Measurements from ENCODE around the gene EEF2K.
"Not testable (repeated sequence)": the region's sequence is repeated elsewhere in the genome, so short reads cannot be mapped to it uniquely, and the experiment has no call there.

The EEF2K gene

GRCh38 chr16:22213236-22213635 is 7.2 kb downstream of the EEF2K start:
- no peak overlapping the region for H3K27ac Mint-ChIP-seq
- peaks cover 4% of the 10 kb centered on the region for H3K4me1 Mint-ChIP-seq
- peaks cover 60% of the 10 kb centered on the region for H3K36me3 Mint-ChIP-seq (ENCODE audit: low read depth)
- DNase-seq, result no peak
- TF ChIP-seq CTCF (IDR thresholded peaks at IDR 0.05), result no peak
- no peak overlapping the region for H3K4me3 Mint-ChIP-seq
- peaks cover 5% of the 10 kb centered on the region for H3K27me3 Mint-ChIP-seq (ENCODE audit: low read depth, poor library complexity)
- H3K9me3 Mint-ChIP-seq, result peaks cover 19% of the 10 kb centered on the region

GRCh38 chr16:22213801-22214200 is 7.7 kb downstream of the EEF2K start:
- H3K9me3 Mint-ChIP-seq, result peaks cover 19% of the 10 kb centered on the region
- no peak for DNase-seq
- peak overlapping the region; percentile 33 for H3K27ac Mint-ChIP-seq
- H3K4me1 Mint-ChIP-seq, result peaks cover 4% of the 10 kb centered on the region
- peaks cover 60% of the 10 kb centered on the region for H3K36me3 Mint-ChIP-seq (ENCODE audit: low read depth)
- H3K27me3 Mint-ChIP-seq (ENCODE audit: low read depth, poor library complexity), result peaks cover 5% of the 10 kb centered on the region
- no peak overlapping the region for H3K4me3 Mint-ChIP-seq
- no peak for TF ChIP-seq CTCF (IDR thresholded peaks at IDR 0.05)

GRCh38 chr16:22214402-22214801 is 8.3 kb downstream of the EEF2K start:
- DNase-seq, result no peak
- Mint-ChIP-seq H3K36me3 (ENCODE audit: low read depth) (peaks cover 60% of the 10 kb centered on the region), H3K4me1 (peaks cover 4% of the 10 kb centered on the region), H3K9me3 (peaks cover 19% of the 10 kb centered on the region), H3K27me3 (ENCODE audit: low read depth, poor library complexity) (peaks cover 5% of the 10 kb centered on the region), H3K4me3 (no peak overlapping the region), H3K27ac (no peak overlapping the region)
- TF ChIP-seq CTCF (IDR thresholded peaks at IDR 0.05), result no peak

- H3K27me3 Mint-ChIP-seq (ENCODE audit: low read depth, poor library complexity), result peaks cover 5% of the 10 kb centered on the region
- peaks cover 19% of the 10 kb centered on the region for H3K9me3 Mint-ChIP-seq
- no peak for TF ChIP-seq CTCF (IDR thresholded peaks at IDR 0.05)
- peaks cover 61% of the 10 kb centered on the region for H3K36me3 Mint-ChIP-seq (ENCODE audit: low read depth)
- no peak overlapping the region for H3K27ac Mint-ChIP-seq
- H3K4me3 Mint-ChIP-seq, result no peak overlapping the region
- no peak for DNase-seq
- H3K4me1 Mint-ChIP-seq, result peaks cover 4% of the 10 kb centered on the region
Observed at GRCh38 chr16:22214889-22215288, 8.8 kb downstream of the EEF2K start.

GRCh38 chr16:22216191-22216831 is 10.2 kb downstream of the EEF2K start:
- H3K4me1 Mint-ChIP-seq, result peaks cover 4% of the 10 kb centered on the region
- H3K36me3 Mint-ChIP-seq (ENCODE audit: low read depth), result peaks cover 54% of the 10 kb centered on the region
- no peak overlapping the region for H3K27ac Mint-ChIP-seq
- TF ChIP-seq CTCF (IDR thresholded peaks at IDR 0.05), result no peak
- DNase-seq, result no peak
- no peaks in the 10 kb centered on the region for H3K27me3 Mint-ChIP-seq (ENCODE audit: low read depth, poor library complexity)
- H3K4me3 Mint-ChIP-seq, result no peak overlapping the region
- H3K9me3 Mint-ChIP-seq, result peaks cover 9% of the 10 kb centered on the region

GRCh38 chr16:22216832-22217225 is 10.8 kb downstream of the EEF2K start:
- H3K4me1 Mint-ChIP-seq; H3K27ac Mint-ChIP-seq; DNase-seq; H3K4me3 Mint-ChIP-seq; H3K27me3 Mint-ChIP-seq (ENCODE audit: low read depth, poor library complexity); H3K9me3 Mint-ChIP-seq: not testable (repeated sequence)
- peaks cover 48% of the 10 kb centered on the region for H3K36me3 Mint-ChIP-seq (ENCODE audit: low read depth)
